ENCODE data around the gene SRPX2. TPM values are rescaled to one million over a fixed set of nuclear protein-coding genes. Genes with fewer than 3 reads are reported as not detected.

The SRPX2 gene
- polyA plus RNA-seq, 1 of the 3 experiments (the other 2 are of a cell fraction): 14.5 TPM

DNA sequence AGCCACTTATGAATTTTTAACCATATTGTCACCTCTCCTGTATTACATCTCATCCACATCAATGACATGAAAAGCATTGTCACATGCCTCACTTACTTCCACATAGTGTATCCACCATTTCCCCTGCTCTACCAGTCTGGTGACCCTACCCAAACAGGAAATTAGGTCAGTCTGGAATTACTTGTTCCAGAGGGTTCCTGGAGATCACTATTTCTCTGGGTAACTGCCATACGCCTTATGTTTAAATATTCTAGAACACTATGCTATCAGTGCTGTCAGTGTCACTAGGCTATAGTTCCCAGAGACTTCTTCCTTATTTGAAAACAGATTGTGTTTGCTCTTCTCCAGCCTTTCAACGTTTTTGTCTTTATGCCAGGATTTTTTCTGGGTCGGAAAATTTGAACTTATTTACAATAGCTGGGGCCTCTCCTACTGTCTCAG lies 15.0 kb downstream of the SRPX2 start:
- DNase-seq: no peak
- 53% methylated on average over 3 of the region's 3 CpGs for WGBS (ENCODE audit: low lambda C conversion rate)
- no peaks in the 10 kb centered on the region for H3K9me2 ChIP-seq
- TF ChIP-seq SMC3 (IDR thresholded peaks at IDR 0.05; ENCODE audit: low read depth, low read length) (no peak), GATA2 (CRISPR knock-in tag; IDR thresholded peaks at IDR 0.05) (no peak), FOXJ3 (CRISPR knock-in tag; IDR thresholded peaks at IDR 0.05) (no peak)
- no peaks in the 10 kb centered on the region for H3K36me3 ChIP-seq (replicated peaks in 1 of 2; ENCODE audit: control insufficient read depth in 1 of 2, insufficient read depth in 2 of 2, low read length in 1 of 2)
- no peak overlapping the region for H2AFZ ChIP-seq (ENCODE audit: low read depth)
- H3K4me2 ChIP-seq: no peak overlapping the region
- no peaks in the 10 kb centered on the region for H3K79me2 ChIP-seq (ENCODE audit: insufficient read depth)
- H3K9ac ChIP-seq: no peak overlapping the region
- no peaks in the 10 kb centered on the region for H3F3A ChIP-seq (replicated peaks; ENCODE audit: insufficient read depth)
- ChIA-PET CTCF (interaction anchor here (1.2 to 2.1 kb wide), 3 partner anchors 12 to 110 kb away, joined by 3 to 8 read pairs (median 6); no protein-coding TSS in a partner anchor), POLR2A (no interaction called here)
- no peaks in the 10 kb centered on the region for H3K9me3 ChIP-seq
- no peaks in the 10 kb centered on the region for H4K20me1 ChIP-seq (ENCODE audit: insufficient read depth)
- H3K27ac ChIP-seq (ENCODE audit: low read depth in 2 of 2, low read length in 1 of 2): no peak overlapping the region
- H3K27me3 ChIP-seq (ENCODE audit: insufficient read depth): no peaks in the 10 kb centered on the region
- no peaks in the 10 kb centered on the region for H3K4me1 ChIP-seq (ENCODE audit: control insufficient read depth in 1 of 2, insufficient read depth in 2 of 2, low read depth in 1 of 2, low read length in 1 of 2)
- no peak overlapping the region for H3K4me3 ChIP-seq (ENCODE audit: low read depth in 2 of 2, low read length in 1 of 2)

DNA sequence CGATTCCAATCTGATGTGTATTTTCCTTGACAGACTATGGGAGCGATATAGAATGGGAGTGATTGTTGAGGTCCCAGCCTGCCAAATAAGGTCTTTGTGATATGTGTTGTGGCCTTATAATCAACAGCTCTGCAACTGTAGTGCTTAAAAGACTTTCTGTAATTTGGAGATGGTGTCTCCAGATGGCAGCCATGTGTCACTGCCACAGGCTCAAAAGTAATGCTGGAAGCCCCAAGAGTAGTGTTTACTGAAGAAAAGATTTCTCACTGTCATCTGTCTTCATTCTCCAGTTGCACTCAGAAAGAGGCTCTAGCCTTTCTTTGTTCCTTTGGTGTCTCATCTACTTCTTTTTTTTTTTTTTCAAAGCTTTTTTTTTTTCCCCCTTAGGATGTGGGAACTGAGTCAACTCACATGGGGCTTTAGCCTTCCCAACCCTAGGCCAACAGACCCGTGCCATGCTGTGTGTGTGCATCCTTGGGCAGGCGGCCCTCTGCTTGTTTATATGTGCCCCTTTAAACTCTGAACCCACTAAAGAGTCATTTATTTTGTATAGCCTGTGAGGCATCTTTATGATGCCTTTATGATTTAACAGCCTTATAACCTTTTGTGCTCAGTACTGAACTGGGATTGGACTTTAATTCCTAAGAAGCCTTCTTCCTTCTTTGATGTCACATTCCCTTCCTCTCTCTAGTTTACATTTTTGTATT lies 15.6 kb downstream of the SRPX2 start:
- POLR2A ChIA-PET: no interaction called here
- Histone ChIP-seq H3K27ac (ENCODE audit: low read depth in 2 of 2, low read length in 1 of 2) (no peak overlapping the region), H4K20me1 (ENCODE audit: insufficient read depth) (no peaks in the 10 kb centered on the region), H3K9me3 (no peaks in the 10 kb centered on the region), H3K4me1 (ENCODE audit: control insufficient read depth in 1 of 2, insufficient read depth in 2 of 2, low read depth in 1 of 2, low read length in 1 of 2) (no peaks in the 10 kb centered on the region), H3K9me2 (no peaks in the 10 kb centered on the region), H3K36me3 (replicated peaks in 1 of 2; ENCODE audit: control insufficient read depth in 1 of 2, insufficient read depth in 2 of 2, low read length in 1 of 2) (no peaks in the 10 kb centered on the region), H3K9ac (no peak overlapping the region), H3F3A (replicated peaks; ENCODE audit: insufficient read depth) (no peaks in the 10 kb centered on the region), H3K4me2 (no peak overlapping the region), H3K27me3 (ENCODE audit: insufficient read depth) (no peaks in the 10 kb centered on the region), H2AFZ (ENCODE audit: low read depth) (no peak overlapping the region), H3K79me2 (ENCODE audit: insufficient read depth) (no peaks in the 10 kb centered on the region), H3K4me3 (ENCODE audit: low read depth in 2 of 2, low read length in 1 of 2) (no peak overlapping the region)
- 59% methylated on average over 4 of the region's 4 CpGs for WGBS (ENCODE audit: low lambda C conversion rate)
- no peak for DNase-seq
- no peak for TF ChIP-seq EP300 (IDR thresholded peaks at IDR 0.05; ENCODE audit: borderline replicate concordance in 1 of 2, low read depth in 1 of 2, low read length in 1 of 2)
- TF ChIP-seq, protein P1, sequence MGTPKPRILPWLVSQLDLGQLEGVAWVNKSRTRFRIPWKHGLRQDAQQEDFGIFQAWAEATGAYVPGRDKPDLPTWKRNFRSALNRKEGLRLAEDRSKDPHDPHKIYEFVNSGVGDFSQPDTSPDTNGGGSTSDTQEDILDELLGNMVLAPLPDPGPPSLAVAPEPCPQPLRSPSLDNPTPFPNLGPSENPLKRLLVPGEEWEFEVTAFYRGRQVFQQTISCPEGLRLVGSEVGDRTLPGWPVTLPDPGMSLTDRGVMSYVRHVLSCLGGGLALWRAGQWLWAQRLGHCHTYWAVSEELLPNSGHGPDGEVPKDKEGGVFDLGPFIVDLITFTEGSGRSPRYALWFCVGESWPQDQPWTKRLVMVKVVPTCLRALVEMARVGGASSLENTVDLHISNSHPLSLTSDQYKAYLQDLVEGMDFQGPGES (IDR thresholded peaks at IDR 0.05; ENCODE audit: low read depth, low read length): no peak
- TF ChIP-seq CHD2 (IDR thresholded peaks at IDR 0.05; ENCODE audit: low read length, partially characterized antibody): no peak
- no peak for TF ChIP-seq TEAD4 (IDR thresholded peaks at IDR 0.05; ENCODE audit: borderline replicate concordance, insufficient read depth)
- TF ChIP-seq, protein P2, sequence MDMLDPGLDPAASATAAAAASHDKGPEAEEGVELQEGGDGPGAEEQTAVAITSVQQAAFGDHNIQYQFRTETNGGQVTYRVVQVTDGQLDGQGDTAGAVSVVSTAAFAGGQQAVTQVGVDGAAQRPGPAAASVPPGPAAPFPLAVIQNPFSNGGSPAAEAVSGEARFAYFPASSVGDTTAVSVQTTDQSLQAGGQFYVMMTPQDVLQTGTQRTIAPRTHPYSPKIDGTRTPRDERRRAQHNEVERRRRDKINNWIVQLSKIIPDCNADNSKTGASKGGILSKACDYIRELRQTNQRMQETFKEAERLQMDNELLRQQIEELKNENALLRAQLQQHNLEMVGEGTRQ (IDR thresholded peaks at IDR 0.05; ENCODE audit: borderline replicate concordance, low read depth, low read length): no peak
- TF ChIP-seq TCF12 (IDR thresholded peaks at IDR 0.05): no peak
- CTCF ChIA-PET: interaction anchor here (1.2 to 2.1 kb wide), 3 partner anchors 11 to 109 kb away, joined by 3 to 8 read pairs (median 6); no protein-coding TSS in a partner anchor
